Measurements from ENCODE around the gene KIRREL3.

DNA sequence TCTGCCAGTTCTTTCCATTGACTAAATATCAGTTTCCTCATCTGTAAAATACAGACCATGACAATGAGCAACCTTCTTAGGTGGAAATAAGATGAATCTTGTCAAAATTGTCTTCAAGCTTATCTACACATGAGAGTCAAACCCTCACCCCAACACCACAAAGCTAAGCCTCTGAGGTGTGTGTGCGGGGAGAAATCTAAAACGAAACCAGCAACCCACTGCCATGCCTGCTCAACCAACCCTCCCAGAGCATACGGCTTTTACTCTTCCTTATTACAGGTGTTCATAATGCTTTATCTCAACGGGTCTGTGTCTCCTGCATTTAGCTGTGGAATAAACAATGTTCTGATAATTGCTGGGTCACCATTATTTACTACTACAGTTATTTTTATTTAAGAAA lies 235.4 kb downstream of the KIRREL3 start:
- TF ChIP-seq GATA2 (IDR thresholded peaks at IDR 0.05; ENCODE audit: low read depth, low read length) (no peak), GATA3 (IDR thresholded peaks at IDR 0.05; ENCODE audit: low read depth, low read length) (no peak)
